ENCODE data around the gene IGLL5.
"Not testable (repeated sequence)": the region's sequence is repeated elsewhere in the genome, so short reads cannot be mapped to it uniquely, and the experiment has no call there.

IGLL5 gene

DNA sequence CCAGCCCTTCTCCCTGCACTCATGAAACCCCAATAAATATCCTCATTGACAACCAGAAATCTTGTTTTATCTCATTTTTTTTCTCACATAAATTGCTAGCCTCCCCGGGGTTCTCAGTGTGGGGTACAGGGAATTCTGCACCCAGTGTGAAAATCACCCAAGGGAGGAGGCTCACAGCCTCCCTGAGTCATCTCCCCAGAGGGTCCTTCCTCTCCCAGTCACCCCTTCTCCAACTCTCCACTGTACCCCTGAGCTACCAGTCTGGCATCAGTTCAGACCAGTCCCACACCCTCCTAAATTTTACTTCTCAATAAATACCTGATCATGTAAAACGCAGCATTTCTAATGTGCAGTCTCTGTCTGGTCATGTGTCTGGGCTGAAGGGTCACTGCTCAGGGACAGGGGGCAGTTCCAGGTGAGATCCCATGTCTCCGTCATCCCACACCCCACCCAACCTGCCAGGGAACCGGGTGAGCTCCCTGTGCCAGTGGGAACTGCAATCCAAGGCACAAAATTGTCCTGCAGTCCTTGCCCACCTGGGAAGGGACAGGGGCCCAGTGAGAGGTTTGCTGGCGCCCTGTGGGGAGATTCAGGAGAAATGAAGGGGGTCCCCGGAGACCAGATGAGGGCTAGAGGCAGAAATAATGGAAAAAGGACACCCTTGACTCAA is 8.3 kb downstream of the IGLL5 start:
- no peak overlapping the region for H3K27ac ChIP-seq
- H3K4me3 ChIP-seq, result no peak overlapping the region

DNA sequence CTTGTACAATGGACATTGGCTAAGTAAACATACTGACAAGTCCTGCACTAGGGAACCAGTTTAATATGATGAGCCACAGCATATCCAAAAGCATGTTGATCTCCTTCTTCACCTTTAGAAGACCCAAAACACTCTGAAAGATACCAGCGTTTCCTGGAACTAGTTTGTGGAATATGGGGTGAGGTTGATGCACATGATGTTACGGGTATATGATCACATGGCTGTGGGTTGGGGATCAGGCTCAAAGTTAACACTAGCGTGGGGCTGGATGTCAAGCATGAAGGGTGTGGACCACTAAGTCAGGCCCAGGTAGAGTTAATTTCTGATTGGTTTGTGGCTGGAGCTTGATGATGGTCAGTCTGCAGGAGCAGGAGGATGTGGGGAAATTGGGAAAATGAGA is 9.0 kb downstream of the IGLL5 start:
- H3K4me3 ChIP-seq, result no peak overlapping the region
- H3K27ac ChIP-seq, result no peak overlapping the region

DNA sequence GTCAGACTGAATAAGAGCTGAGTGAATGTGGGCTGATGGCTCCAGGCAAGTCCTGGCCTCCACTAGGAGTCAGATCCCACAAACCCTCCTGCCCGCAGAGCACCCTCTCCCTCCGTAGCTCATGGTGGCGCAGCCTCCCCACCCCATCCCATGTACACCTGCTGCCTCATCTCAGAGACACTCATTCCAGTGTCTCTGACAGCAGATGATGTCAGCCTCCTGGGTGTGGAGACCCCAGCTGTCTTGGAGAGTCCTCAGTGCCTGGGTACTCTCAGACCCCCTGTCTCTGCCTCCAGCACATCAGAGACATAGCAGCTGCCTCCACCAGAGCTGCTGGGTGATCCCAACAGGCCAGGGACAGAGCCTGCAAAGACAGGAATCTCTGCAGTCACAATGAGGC is 9.5 kb downstream of the IGLL5 start:
- Histone ChIP-seq H3K4me3 (no peak overlapping the region), H3K27ac (no peak overlapping the region)

DNA sequence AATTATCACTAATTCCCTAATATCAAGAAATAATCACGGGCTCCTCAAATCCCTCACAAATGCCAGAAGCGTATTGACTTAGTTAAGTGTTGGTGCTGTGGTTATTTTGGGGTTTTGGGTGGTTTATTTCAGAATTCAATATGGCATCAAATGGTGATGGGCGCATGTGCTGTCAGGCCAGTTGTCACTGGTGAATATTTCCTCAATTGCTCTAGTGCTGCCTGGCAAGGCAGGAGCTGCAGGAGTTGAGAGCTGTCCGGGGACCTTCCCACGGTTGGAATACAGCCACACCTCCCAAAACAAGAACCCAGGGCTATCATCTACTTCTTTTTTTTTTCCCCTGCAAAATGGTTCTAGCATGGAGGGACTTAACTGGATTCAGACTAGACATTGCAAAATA is 10.3 kb downstream of the IGLL5 start:
- no peak overlapping the region for H3K4me3 ChIP-seq

DNA sequence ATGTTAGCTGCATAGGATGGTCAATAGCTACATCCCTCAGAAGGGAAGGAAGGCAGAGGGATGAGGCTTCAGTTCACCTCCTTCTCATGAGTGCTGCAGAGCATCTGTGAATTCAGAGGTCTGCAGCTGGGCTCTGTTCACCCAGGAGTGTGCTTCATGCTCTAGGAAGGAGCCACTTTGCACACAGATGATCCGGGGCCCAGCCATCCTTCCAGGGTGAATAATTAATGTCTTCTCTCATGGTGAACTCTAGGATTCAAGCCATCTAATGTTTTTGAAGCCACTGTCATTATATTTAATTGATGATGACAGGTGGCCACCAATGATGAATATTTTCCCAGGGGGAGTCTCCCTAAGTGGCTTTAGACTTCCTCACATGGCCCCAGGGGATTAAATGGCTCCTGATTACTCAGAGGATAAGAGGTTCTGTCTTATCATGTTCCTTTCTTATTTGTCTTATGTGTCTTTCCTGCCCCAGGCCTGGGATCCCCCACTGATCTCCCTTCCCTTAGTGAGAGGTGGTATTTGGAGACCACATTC is 10.9 kb downstream of the IGLL5 start:
- not testable (repeated sequence) for H3K4me3 ChIP-seq, H3K27ac ChIP-seq

More for the DNA sequence above, 10.3 kb downstream of the IGLL5 start:
- no peak overlapping the region for H3K27ac ChIP-seq

DNA sequence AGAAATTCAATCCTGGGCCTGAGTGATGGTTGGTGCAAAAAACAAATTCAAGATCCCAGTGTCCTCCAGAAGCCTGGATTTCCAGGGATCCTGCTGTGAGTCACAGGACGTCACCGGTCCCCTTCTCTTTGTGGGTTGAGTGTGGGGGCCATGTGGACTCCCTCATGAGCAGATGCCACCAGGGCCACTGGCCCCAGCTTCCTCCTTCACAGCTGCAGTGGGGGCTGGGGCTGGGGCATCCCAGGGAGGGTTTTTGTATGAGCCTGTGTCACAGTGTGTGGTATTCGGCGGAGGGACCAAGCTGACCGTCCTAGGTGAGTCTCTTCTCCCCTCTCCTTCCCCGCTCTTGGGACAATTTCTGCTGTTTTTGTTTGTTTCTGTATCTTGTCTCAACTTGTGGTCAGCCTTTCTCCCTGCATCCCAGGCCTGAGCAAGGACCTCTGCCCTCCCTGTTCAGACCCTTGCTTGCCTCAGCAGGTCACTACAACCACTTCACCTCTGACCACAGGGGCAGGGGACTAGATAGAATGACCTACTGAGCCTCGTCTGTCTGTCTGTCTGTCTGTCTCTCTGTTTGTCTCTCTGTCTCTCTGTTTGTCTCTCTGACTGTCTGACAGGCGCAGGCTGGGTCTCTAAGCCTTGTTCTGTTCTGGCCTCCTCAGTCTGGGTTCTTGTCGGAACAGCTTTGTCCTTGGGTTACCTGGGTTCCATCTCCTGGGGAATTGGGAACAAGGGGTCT is 11.9 kb downstream of the IGLL5 start:
- not testable (repeated sequence) for H3K27ac ChIP-seq, H3K4me3 ChIP-seq

DNA sequence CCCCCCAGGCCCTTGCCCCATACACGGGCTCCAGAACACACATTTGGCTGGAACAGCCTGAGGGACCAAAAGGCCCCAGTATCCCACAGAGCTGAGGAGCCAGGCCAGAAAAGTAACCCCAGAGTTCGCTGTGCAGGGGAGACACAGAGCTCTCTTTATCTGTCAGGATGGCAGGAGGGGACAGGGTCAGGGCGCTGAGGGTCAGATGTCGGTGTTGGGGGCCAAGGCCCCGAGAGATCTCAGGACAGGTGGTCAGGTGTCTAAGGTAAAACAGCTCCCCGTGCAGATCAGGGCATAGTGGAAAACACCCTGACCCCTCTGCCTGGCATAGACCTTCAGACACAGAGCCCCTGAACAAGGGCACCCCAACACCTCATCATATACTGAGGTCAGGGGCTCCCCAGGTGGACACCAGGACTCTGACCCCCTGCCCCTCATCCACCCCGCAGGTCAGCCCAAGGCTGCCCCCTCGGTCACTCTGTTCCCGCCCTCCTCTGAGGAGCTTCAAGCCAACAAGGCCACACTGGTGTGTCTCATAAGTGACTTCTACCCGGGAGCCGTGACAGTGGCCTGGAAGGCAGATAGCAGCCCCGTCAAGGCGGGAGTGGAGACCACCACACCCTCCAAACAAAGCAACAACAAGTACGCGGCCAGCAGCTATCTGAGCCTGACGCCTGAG is 13.1 kb downstream of the IGLL5 start:
- H3K4me3 ChIP-seq, result not testable (repeated sequence)

DNA sequence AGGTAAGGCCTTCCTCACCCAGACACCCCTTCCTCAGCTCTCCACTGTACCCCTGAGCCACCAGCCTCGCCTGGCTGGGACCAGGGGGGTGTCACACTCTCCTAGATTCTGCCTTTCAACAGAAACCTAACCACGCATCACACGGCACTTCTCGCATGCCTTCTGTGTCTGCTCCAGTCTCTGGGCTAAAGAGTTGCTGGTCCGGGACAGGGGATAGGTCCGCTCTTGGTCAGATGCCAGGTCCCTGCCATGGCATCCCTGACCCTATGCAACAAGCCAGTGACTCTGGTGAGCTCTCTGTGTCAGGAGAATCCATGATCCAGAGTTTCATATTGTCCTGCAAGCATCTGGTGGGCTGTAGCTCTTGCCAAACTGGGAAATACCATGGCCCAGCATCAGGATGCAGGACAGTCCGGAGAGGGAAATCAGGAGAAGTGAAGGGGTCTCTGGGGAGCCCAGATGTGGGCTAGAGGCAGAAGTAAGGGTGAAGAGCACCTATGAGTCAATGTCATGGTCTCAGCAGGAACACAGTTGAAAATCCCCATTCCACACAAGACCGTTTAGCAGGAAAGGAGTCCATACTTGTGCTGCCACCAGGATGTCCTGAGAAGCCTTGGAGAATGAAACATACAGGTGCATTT is 14.1 kb downstream of the IGLL5 start:
- H3K4me3 ChIP-seq, result no peak overlapping the region
- no peak overlapping the region for H3K27ac ChIP-seq

More for the DNA sequence above, 13.1 kb downstream of the IGLL5 start:
- not testable (repeated sequence) for H3K27ac ChIP-seq

DNA sequence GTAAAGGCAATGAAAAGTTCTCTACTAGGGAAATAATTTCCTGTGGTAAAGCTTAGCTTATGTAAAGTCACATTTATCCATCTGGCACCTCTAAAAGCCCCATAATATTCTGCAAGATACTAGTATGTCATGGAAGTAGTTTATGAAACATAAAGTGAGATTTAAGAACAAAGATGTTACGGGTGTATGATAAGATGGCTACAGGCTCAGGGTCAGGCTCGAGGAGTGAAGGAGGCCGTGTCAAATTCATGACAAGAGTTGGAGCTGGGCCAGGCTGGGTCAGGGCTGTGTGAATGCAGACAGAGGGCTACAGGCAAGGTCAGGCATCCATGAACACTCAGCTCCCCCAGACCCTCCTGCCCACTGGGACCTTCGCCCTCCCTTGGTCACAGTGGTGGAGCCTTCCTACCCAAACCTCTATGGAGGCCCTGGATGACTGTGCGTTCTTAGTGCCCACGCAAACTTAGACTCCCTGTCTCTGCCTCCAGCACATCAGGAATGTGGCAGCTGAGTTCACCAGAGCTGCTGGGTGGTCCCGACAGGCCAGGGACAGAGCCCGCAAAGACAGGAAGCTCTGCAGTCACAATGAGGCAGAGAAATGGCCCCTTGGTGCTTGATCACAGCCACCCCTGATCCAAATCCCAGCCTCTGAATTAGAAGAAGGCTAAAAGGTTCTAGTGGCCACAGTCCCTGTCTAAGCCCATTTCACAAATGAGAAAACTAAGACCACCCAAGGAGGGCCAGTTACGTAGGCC is 14.8 kb downstream of the IGLL5 start:
- no peak overlapping the region for H3K4me3 ChIP-seq
- no peak overlapping the region for H3K27ac ChIP-seq

DNA sequence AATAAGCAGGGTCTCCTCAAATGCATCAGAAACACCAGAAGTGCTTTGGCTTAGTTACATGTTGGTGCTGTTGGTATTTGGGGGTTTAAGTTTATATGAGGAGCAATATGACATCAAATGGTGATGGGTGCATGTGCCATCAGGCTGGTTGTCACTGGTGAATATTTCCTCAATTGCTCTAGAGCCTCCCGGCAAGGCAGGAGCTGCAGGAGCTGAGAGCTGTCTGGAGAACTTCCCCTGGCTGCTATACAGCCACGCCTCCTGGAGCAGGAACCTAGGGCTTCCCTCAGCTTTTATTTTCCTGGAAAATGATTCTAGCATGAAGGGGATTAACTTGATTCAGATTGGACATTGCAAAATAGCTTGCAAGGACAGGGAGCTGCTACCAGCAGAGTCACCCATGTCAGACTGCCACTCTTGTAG is 15.8 kb downstream of the IGLL5 start:
- H3K27ac ChIP-seq, result no peak overlapping the region
- H3K4me3 ChIP-seq, result no peak overlapping the region

DNA sequence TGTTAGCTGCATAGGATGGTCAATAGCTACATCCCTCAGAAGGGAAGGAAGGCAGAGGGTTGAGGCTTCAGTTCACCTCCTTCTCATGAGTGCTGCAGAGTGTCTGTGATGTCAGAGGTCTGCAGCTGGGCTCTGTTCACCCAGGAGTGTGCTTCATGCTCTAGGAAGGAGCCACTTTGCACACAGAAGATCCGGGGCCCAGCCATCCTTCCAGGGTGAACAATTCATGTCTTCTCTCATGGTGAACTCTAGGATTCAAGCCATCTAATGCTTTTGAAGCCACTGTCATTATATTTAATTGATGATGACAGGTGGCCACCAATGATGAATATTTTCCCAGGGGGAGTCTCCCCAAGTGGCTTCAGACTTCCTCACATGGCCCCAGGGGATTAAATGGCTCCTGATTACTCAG is 16.2 kb downstream of the IGLL5 start:
- not testable (repeated sequence) for H3K27ac ChIP-seq, H3K4me3 ChIP-seq

DNA sequence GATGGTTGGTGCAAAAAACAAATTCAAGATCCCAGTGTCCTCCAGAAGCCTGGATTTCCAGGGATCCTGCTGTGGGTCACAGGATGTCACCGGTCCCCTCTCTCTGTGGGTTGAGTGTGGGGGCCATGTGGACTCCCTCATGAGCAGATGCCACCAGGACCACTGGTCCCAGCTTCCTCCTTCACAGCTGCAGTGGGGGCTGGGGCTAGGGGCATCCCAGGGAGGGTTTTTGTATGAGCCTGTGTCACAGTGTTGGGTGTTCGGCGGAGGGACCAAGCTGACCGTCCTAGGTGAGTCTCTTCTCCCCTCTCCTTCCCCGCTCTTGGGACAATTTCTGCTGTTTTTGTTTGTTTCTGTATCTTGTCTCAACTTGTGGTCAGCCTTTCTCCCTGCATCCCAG is 17.1 kb downstream of the IGLL5 start:
- not testable (repeated sequence) for H3K27ac ChIP-seq, H3K4me3 ChIP-seq

DNA sequence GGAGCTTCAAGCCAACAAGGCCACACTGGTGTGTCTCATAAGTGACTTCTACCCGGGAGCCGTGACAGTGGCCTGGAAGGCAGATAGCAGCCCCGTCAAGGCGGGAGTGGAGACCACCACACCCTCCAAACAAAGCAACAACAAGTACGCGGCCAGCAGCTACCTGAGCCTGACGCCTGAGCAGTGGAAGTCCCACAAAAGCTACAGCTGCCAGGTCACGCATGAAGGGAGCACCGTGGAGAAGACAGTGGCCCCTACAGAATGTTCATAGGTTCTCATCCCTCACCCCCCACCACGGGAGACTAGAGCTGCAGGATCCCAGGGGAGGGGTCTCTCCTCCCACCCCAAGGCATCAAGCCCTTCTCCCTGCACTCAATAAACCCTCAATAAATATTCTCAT is 18.8 kb downstream of the IGLL5 start:
- H3K27ac ChIP-seq, H3K4me3 ChIP-seq: not testable (repeated sequence)

DNA sequence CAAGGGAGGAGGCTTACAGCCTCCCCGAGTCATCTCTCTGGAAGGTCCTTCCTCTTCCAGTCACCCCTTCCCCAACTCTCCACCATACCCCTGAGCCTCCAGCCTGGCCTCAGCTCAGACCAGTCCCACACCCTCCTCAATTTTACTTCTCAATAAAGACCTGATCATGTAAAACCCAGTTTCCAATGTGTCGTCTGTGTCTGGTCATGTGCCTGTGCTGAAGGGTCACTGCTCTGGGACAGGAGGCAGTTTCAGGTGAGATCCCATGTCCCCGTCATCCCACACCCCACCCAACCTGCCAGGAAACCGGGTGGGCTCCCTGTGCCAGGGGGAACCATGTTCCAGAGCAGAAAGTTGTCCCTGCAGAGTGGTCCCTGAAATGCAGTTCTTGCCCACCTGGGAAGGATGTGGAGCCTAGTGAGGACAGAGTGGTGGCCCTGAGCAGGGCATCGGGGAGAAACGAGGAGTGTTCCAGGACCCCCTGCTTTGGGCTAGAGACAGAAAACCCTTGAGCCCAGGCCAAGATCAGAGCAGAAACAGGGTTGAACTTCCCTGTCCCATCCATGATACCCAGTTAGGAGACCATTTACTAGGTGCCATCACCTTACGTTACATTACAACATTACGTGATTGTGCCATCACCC is 19.4 kb downstream of the IGLL5 start:
- no peak overlapping the region for H3K27ac ChIP-seq
- H3K4me3 ChIP-seq, result no peak overlapping the region

DNA sequence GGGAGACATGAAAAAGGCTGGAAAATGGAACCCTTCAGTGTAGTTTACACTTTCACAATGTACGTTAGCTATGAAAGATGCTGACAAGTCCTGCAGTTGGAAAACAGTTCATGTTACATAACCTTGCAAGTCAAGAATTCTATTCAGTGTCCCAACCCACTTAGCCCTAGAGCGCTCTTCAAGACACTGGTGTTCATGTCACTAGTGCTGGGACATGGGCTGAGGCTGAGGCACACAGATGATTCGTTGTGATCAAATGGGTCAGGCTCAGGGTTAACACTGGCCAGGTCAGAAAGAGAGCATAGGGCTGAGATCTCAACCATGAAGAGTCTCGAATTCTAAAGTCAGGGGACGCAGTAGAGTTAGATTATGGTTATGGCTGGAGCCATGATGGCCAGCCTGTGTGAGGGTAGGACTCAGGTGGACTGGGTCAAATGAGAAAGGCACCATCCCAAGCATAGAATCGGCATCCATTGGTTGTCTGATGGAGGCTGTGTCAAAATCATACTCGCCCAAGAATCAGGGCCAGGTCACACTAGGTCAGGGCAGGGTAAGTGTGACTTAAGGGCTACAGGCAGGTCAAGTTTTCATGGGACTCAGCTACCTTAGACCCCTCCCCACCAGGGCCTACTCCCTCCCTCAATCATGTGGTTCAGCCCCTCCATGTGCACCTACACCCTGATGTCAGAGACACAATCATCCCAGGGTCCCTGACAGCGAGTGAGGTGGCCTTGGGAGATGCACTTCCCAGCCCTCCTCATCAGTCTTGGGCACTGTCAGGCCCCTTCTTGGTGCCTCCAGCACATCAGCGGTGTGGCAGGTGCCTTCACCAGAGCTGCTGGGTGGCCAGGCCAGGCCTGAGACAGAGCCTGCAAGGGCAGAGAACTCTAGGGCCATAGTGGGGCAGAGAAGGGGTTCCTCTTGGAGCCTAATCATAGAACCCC is 20.2 kb downstream of the IGLL5 start:
- Histone ChIP-seq H3K27ac (no peak overlapping the region), H3K4me3 (no peak overlapping the region)

DNA sequence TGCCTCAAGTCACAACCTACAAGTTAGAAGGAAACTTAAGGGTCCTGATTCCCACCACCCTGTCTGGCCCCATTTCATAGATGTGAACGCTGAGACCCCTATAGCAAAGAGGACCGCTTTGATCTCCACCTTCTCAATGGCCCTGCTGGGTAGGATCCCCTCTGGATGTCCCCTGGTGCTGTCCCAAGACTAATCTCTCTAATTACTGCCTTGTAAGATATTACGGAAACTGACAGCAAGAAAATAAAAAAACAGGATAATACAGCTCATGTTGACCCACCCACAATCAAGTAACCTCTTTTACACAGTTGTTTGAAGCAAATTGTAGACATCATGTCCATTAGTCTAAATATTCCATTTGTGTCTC is 20.9 kb downstream of the IGLL5 start:
- Histone ChIP-seq H3K27ac (no peak overlapping the region), H3K4me3 (no peak overlapping the region)

DNA sequence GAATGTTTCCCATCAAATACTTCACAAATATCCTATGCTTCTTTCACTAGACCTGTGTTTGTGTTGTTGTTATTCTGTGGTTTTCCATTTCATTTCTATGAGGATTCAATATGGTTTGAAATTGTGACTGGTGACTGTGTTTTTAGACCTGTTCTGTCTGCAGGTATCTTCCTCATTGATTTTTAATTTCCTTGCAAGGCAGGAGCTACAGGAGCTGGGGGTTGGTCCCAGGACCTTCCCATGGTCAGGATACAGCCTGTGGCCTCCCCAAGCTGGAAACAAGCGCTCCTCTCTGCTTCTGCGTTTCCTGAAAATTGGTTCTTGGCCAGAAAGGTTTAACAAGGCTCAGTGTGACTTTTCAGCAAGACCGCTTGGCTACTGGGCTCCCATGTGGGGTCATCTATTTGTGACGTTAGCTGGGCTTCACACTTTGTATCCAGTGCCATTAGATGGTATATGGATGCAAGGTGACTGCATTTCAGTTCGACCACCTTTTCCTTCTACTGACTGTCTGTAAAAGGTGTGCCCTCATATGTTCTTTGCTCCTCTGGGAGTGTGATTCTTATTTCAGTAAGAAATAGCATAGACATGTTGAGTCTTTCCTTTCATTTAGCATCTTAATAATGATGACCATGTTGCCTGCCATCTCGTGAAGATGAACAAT is 21.5 kb downstream of the IGLL5 start:
- Histone ChIP-seq H3K4me3 (no peak overlapping the region), H3K27ac (no peak overlapping the region)
